Measurements from ENCODE around the gene MCTP1. TPM values are rescaled to one million over a fixed set of nuclear protein-coding genes. Genes with fewer than 3 reads are reported as not detected.

MCTP1 gene
- polyA plus RNA-seq, 2 donors = 0.91 to 0.92 TPM

- H3K27ac ChIP-seq (ENCODE audit: low read depth in 2 of 2, low read length in 1 of 2) = no peak overlapping the region
- no peaks in the 10 kb centered on the region for H3K4me1 ChIP-seq (ENCODE audit: control insufficient read depth in 2 of 2, insufficient read depth in 2 of 2, low read length in 1 of 2)
- H3K36me3 ChIP-seq (ENCODE audit: control insufficient read depth in 2 of 2, insufficient read depth in 2 of 2, low read length in 1 of 2) = no peaks in the 10 kb centered on the region
- H3K9me3 ChIP-seq (ENCODE audit: control insufficient read depth in 2 of 2, insufficient read depth in 1 of 2, low read depth in 1 of 2, low read length in 1 of 2) = no peaks in the 10 kb centered on the region
- no peaks in the 10 kb centered on the region for H3K27me3 ChIP-seq (ENCODE audit: control insufficient read depth in 1 of 2, insufficient read depth in 2 of 2, low read length in 2 of 2)
- no peak overlapping the region for H3K4me3 ChIP-seq (ENCODE audit: low read depth in 1 of 2, low read length in 2 of 2)
- 95 to 97% methylated on average over 2 of the region's 2 CpGs for WGBS, 2 donors
Measured at GRCh38 chr5:95229646-95230045, 55.2 kb downstream of the MCTP1 start.

GRCh38 chr5:95224701-95225459 is 60.0 kb downstream of the MCTP1 start:
- no peaks in the 10 kb centered on the region for H3K36me3 ChIP-seq (ENCODE audit: control insufficient read depth in 2 of 2, insufficient read depth in 2 of 2, low read length in 1 of 2)
- no peak overlapping the region for H3K4me3 ChIP-seq (ENCODE audit: low read depth in 1 of 2, low read length in 2 of 2)
- H3K4me1 ChIP-seq (ENCODE audit: control insufficient read depth in 2 of 2, insufficient read depth in 2 of 2, low read length in 1 of 2) = no peaks in the 10 kb centered on the region
- H3K27me3 ChIP-seq (ENCODE audit: control insufficient read depth in 1 of 2, insufficient read depth in 2 of 2, low read length in 2 of 2) = no peaks in the 10 kb centered on the region
- no peak overlapping the region for H3K27ac ChIP-seq (ENCODE audit: low read depth in 2 of 2, low read length in 1 of 2)
- H3K9me3 ChIP-seq (ENCODE audit: control insufficient read depth in 2 of 2, insufficient read depth in 1 of 2, low read depth in 1 of 2, low read length in 1 of 2) = no peaks in the 10 kb centered on the region

GRCh38 chr5:95223566-95224258 is 61.2 kb downstream of the MCTP1 start:
- no peaks in the 10 kb centered on the region for H3K36me3 ChIP-seq (ENCODE audit: control insufficient read depth in 2 of 2, insufficient read depth in 2 of 2, low read length in 1 of 2)
- H3K4me1 ChIP-seq (ENCODE audit: control insufficient read depth in 2 of 2, insufficient read depth in 2 of 2, low read length in 1 of 2) = no peaks in the 10 kb centered on the region
- H3K9me3 ChIP-seq (ENCODE audit: control insufficient read depth in 2 of 2, insufficient read depth in 1 of 2, low read depth in 1 of 2, low read length in 1 of 2) = no peaks in the 10 kb centered on the region
- no peaks in the 10 kb centered on the region for H3K27me3 ChIP-seq (ENCODE audit: control insufficient read depth in 1 of 2, insufficient read depth in 2 of 2, low read length in 2 of 2)
- H3K27ac ChIP-seq (ENCODE audit: low read depth in 2 of 2, low read length in 1 of 2) = no peak overlapping the region
- WGBS, 2 donors = 83 to 88% methylated on average over 2 of the region's 2 CpGs
- no peak overlapping the region for H3K4me3 ChIP-seq (ENCODE audit: low read depth in 1 of 2, low read length in 2 of 2)

- WGBS, 2 donors = 86 to 89% methylated on average over 2 of the region's 2 CpGs
- H3K27me3 ChIP-seq (ENCODE audit: control insufficient read depth in 1 of 2, insufficient read depth in 2 of 2, low read length in 2 of 2) = no peaks in the 10 kb centered on the region
- no peaks in the 10 kb centered on the region for H3K4me1 ChIP-seq (ENCODE audit: control insufficient read depth in 2 of 2, insufficient read depth in 2 of 2, low read length in 1 of 2)
- no peaks in the 10 kb centered on the region for H3K36me3 ChIP-seq (ENCODE audit: control insufficient read depth in 2 of 2, insufficient read depth in 2 of 2, low read length in 1 of 2)
- no peak overlapping the region for H3K4me3 ChIP-seq (ENCODE audit: low read depth in 1 of 2, low read length in 2 of 2)
- no peak overlapping the region for H3K27ac ChIP-seq (ENCODE audit: low read depth in 2 of 2, low read length in 1 of 2)
- H3K9me3 ChIP-seq (ENCODE audit: control insufficient read depth in 2 of 2, insufficient read depth in 1 of 2, low read depth in 1 of 2, low read length in 1 of 2) = no peaks in the 10 kb centered on the region
Measured at GRCh38 chr5:95222836-95223235, 62.1 kb downstream of the MCTP1 start.

GRCh38 chr5:95221234-95221633 is 63.7 kb downstream of the MCTP1 start:
- Histone ChIP-seq H3K27ac (ENCODE audit: low read depth in 2 of 2, low read length in 1 of 2) (no peak overlapping the region), H3K27me3 (ENCODE audit: control insufficient read depth in 1 of 2, insufficient read depth in 2 of 2, low read length in 2 of 2) (no peaks in the 10 kb centered on the region), H3K4me1 (ENCODE audit: control insufficient read depth in 2 of 2, insufficient read depth in 2 of 2, low read length in 1 of 2) (no peaks in the 10 kb centered on the region), H3K9me3 (ENCODE audit: control insufficient read depth in 2 of 2, insufficient read depth in 1 of 2, low read depth in 1 of 2, low read length in 1 of 2) (no peaks in the 10 kb centered on the region), H3K4me3 (ENCODE audit: low read depth in 1 of 2, low read length in 2 of 2) (no peak overlapping the region), H3K36me3 (ENCODE audit: control insufficient read depth in 2 of 2, insufficient read depth in 2 of 2, low read length in 1 of 2) (no peaks in the 10 kb centered on the region)
- WGBS, 2 donors = 82 to 90% methylated on average over 2 of the region's 2 CpGs

- 34 to 59% methylated on average over 1 of the region's 1 CpG for WGBS, 2 donors
- no peaks in the 10 kb centered on the region for H3K4me1 ChIP-seq (ENCODE audit: control insufficient read depth in 2 of 2, insufficient read depth in 2 of 2, low read length in 1 of 2)
- H3K27ac ChIP-seq (ENCODE audit: low read depth in 2 of 2, low read length in 1 of 2) = no peak overlapping the region
- no peak overlapping the region for H3K4me3 ChIP-seq (ENCODE audit: low read depth in 1 of 2, low read length in 2 of 2)
- no peaks in the 10 kb centered on the region for H3K36me3 ChIP-seq (ENCODE audit: control insufficient read depth in 2 of 2, insufficient read depth in 2 of 2, low read length in 1 of 2)
- H3K9me3 ChIP-seq (ENCODE audit: control insufficient read depth in 2 of 2, insufficient read depth in 1 of 2, low read depth in 1 of 2, low read length in 1 of 2) = no peaks in the 10 kb centered on the region
- H3K27me3 ChIP-seq (ENCODE audit: control insufficient read depth in 1 of 2, insufficient read depth in 2 of 2, low read length in 2 of 2) = no peaks in the 10 kb centered on the region
Measured at GRCh38 chr5:95220381-95220780, 64.5 kb downstream of the MCTP1 start.

- Histone ChIP-seq H3K36me3 (ENCODE audit: control insufficient read depth in 2 of 2, insufficient read depth in 2 of 2, low read length in 1 of 2) (no peaks in the 10 kb centered on the region), H3K4me3 (ENCODE audit: low read depth in 1 of 2, low read length in 2 of 2) (no peak overlapping the region), H3K27ac (ENCODE audit: low read depth in 2 of 2, low read length in 1 of 2) (no peak overlapping the region), H3K27me3 (ENCODE audit: control insufficient read depth in 1 of 2, insufficient read depth in 2 of 2, low read length in 2 of 2) (no peaks in the 10 kb centered on the region), H3K9me3 (ENCODE audit: control insufficient read depth in 2 of 2, insufficient read depth in 1 of 2, low read depth in 1 of 2, low read length in 1 of 2) (no peaks in the 10 kb centered on the region), H3K4me1 (ENCODE audit: control insufficient read depth in 2 of 2, insufficient read depth in 2 of 2, low read length in 1 of 2) (no peaks in the 10 kb centered on the region)
- WGBS, 2 donors = 69 to 83% methylated on average over 3 of the region's 3 CpGs
Measured at GRCh38 chr5:95219411-95219810, 65.5 kb downstream of the MCTP1 start.

GRCh38 chr5:95217881-95218280 is 67.0 kb downstream of the MCTP1 start:
- WGBS, 2 donors = 75 to 88% methylated on average over 2 of the region's 2 CpGs
- no peaks in the 10 kb centered on the region for H3K4me1 ChIP-seq (ENCODE audit: control insufficient read depth in 2 of 2, insufficient read depth in 2 of 2, low read length in 1 of 2)
- H3K36me3 ChIP-seq (ENCODE audit: control insufficient read depth in 2 of 2, insufficient read depth in 2 of 2, low read length in 1 of 2) = no peaks in the 10 kb centered on the region
- no peaks in the 10 kb centered on the region for H3K27me3 ChIP-seq (ENCODE audit: control insufficient read depth in 1 of 2, insufficient read depth in 2 of 2, low read length in 2 of 2)
- no peaks in the 10 kb centered on the region for H3K9me3 ChIP-seq (ENCODE audit: control insufficient read depth in 2 of 2, insufficient read depth in 1 of 2, low read depth in 1 of 2, low read length in 1 of 2)
- no peak overlapping the region for H3K4me3 ChIP-seq (ENCODE audit: low read depth in 1 of 2, low read length in 2 of 2)
- no peak overlapping the region for H3K27ac ChIP-seq (ENCODE audit: low read depth in 2 of 2, low read length in 1 of 2)

GRCh38 chr5:95217351-95217750 is 67.5 kb downstream of the MCTP1 start:
- WGBS, 2 donors = 67 to 73% methylated on average over 4 of the region's 4 CpGs
- H3K27ac ChIP-seq (ENCODE audit: low read depth in 2 of 2, low read length in 1 of 2) = no peak overlapping the region
- no peaks in the 10 kb centered on the region for H3K36me3 ChIP-seq (ENCODE audit: control insufficient read depth in 2 of 2, insufficient read depth in 2 of 2, low read length in 1 of 2)

More at GRCh38 chr5:95217351-95217750, 67.5 kb downstream of the MCTP1 start:
- Histone ChIP-seq H3K9me3 (ENCODE audit: control insufficient read depth in 2 of 2, insufficient read depth in 1 of 2, low read depth in 1 of 2, low read length in 1 of 2) (no peaks in the 10 kb centered on the region), H3K27me3 (ENCODE audit: control insufficient read depth in 1 of 2, insufficient read depth in 2 of 2, low read length in 2 of 2) (no peaks in the 10 kb centered on the region), H3K4me1 (ENCODE audit: control insufficient read depth in 2 of 2, insufficient read depth in 2 of 2, low read length in 1 of 2) (no peaks in the 10 kb centered on the region), H3K4me3 (ENCODE audit: low read depth in 1 of 2, low read length in 2 of 2) (no peak overlapping the region)
